Ishikawa (cell line): ENCODE measurements around the gene PPP4R4.

Experiments
- CEBPB ChIP-seq: IDR thresholded peaks from 2 replicates; pipeline ENCODE4 v1.6.1; 2012
- EGR1 ChIP-seq: IDR thresholded peaks from 2 replicates; pipeline ENCODE4 v1.6.1; 2012
- EP300 ChIP-seq: IDR thresholded peaks from 2 replicates; pipeline ENCODE4 v1.6.1; 2012; ENCODE audit warnings: borderline replicate concordance
- FOXM1 ChIP-seq: IDR thresholded peaks from 2 replicates; pipeline ENCODE4 v1.6.1; 2012; ENCODE audit warnings: low read depth, borderline replicate concordance
- NFIC ChIP-seq: IDR thresholded peaks from 2 replicates; pipeline ENCODE4 v1.6.1; 2012
- RAD21 ChIP-seq: IDR thresholded peaks from 2 replicates; pipeline ENCODE4 v1.6.1; 2012; ENCODE audit warnings: low read depth
- TAF1 ChIP-seq: IDR thresholded peaks from 2 replicates; pipeline ENCODE4 v1.6.1; 2012; ENCODE audit warnings: low read depth, mild to moderate bottlenecking
- TCF12 ChIP-seq: IDR thresholded peaks from 2 replicates; pipeline ENCODE4 v1.6.1; 2012; ENCODE audit warnings: low read depth
- TEAD4 ChIP-seq: IDR thresholded peaks from 2 replicates; pipeline ENCODE4 v1.6.1; 2012
- YY1 ChIP-seq: IDR thresholded peaks from 2 replicates; pipeline ENCODE4 v1.6.1; 2012; ENCODE audit warnings: low read depth
- TF ChIP-seq, protein P1 (sequence below): IDR thresholded peaks from 2 replicates; pipeline ENCODE4 v1.6.1; 2012; ENCODE audit warnings: low read depth, mild to moderate bottlenecking
- TF ChIP-seq, protein P2 (sequence below): IDR thresholded peaks from 2 replicates; pipeline ENCODE4 v1.6.1; 2012

DNA sequence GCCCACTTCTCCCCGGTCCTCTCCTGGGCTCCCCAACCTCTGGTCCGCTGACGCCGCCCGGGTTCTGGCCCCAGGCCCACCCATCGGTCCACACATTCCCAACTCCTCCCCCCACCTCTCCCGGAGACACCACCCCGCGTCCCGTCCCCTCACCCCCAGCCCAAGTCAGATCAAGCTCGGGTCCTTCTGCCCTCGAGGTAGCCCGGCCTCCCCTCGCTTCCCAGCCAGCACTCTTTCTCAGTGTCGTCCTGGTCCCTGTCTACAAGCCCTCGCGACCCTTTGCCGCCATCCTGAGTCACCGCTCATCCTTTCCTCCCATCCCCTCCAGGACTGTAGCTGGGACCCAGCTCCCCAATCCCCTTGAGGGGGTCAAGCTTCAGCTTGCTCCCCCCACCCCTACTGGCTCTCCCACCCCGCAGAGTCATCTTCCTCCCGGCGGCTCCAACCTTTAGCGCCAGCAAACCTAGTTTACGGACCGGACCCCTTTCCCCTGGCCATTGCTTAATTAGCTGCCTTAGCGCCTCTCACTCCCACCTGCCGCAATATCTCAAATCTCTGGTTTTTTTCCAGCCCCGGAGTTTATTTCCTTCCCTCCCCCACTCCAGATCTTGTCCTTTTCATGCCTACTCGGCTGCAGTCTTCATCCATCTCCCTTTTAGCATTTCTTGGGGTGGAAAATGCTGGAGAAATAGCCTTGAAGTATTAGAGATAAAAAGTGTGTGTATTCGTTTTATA, 1.1 kb downstream of the PPP4R4 start:
- TF ChIP-seq YY1 (no peak), TEAD4 (no peak), RAD21 (no peak), EP300 (no peak), EGR1 (no peak), TAF1 (no peak), NFIC (no peak), TCF12 (no peak), FOXM1 (no peak), CEBPB (no peak)
- TF ChIP-seq, protein P1, sequence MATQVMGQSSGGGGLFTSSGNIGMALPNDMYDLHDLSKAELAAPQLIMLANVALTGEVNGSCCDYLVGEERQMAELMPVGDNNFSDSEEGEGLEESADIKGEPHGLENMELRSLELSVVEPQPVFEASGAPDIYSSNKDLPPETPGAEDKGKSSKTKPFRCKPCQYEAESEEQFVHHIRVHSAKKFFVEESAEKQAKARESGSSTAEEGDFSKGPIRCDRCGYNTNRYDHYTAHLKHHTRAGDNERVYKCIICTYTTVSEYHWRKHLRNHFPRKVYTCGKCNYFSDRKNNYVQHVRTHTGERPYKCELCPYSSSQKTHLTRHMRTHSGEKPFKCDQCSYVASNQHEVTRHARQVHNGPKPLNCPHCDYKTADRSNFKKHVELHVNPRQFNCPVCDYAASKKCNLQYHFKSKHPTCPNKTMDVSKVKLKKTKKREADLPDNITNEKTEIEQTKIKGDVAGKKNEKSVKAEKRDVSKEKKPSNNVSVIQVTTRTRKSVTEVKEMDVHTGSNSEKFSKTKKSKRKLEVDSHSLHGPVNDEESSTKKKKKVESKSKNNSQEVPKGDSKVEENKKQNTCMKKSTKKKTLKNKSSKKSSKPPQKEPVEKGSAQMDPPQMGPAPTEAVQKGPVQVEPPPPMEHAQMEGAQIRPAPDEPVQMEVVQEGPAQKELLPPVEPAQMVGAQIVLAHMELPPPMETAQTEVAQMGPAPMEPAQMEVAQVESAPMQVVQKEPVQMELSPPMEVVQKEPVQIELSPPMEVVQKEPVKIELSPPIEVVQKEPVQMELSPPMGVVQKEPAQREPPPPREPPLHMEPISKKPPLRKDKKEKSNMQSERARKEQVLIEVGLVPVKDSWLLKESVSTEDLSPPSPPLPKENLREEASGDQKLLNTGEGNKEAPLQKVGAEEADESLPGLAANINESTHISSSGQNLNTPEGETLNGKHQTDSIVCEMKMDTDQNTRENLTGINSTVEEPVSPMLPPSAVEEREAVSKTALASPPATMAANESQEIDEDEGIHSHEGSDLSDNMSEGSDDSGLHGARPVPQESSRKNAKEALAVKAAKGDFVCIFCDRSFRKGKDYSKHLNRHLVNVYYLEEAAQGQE = no peak
- TF ChIP-seq, protein P2, sequence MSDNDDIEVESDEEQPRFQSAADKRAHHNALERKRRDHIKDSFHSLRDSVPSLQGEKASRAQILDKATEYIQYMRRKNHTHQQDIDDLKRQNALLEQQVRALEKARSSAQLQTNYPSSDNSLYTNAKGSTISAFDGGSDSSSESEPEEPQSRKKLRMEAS = no peak
